ENCODE measurements around the gene SSR4.
A peak's percentile ranks its signal among the peaks of the same experiment; 100 is the strongest.
"Not testable (repeated sequence)": the region's sequence is repeated elsewhere in the genome, so short reads cannot be mapped to it uniquely, and the experiment has no call there.

SSR4 gene

DNA sequence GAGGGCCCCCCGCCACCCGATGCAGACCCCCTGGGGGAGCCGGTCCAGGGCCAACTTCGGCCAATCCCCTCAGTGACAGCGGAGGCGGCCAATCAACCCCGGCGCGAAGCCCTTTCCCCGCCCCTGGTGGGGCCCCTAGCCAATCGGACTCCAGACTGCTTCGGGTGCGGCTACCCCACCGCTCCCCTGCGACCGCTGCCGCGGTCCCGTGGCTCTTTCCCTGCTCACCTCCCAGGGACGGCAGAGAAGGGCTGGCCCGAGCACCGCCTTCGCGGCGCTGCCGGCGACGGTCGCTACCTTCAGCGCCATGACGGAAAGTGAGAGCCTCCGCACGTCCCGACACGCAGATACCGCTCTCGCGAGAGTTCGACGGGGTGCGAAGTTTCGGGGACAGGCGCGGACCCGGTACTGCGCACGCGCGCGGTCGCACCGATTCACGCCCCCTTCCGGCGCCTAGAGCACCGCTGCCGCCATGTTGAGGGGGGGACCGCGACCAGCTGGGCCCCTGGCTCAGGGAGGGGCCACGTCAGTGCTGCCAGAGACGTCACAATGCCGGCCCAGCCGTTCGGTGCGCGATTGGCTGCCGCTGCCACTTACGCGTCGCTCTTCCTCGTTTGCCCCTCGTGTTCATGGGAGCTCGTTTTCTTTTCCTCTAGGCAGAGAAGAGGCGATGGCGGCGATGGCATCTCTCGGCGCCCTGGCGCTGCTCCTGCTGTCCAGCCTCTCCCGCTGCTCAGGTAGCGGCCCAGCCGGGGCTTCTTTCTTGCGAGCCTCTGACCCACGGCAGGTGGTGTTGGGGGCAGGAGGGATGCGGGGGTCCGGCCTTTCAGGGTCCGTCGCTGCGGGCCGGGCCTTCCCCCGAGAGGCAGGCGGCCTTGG lies at the start of gene SSR4, which contains the start of gene IDH3G:
TSS of gene SSR4 (plus strand) at position 651 of the 879 bp plus-strand sequence. CDS start at position 671, 20 bp downstream.
TSS of gene IDH3G (minus strand) at position 358 of the 879 bp plus-strand sequence. CDS start at position 309, 49 bp downstream.
- peak; percentile 83 to 85 for DNase-seq (ENCODE audit: low read depth in 2 of 2)

DNA sequence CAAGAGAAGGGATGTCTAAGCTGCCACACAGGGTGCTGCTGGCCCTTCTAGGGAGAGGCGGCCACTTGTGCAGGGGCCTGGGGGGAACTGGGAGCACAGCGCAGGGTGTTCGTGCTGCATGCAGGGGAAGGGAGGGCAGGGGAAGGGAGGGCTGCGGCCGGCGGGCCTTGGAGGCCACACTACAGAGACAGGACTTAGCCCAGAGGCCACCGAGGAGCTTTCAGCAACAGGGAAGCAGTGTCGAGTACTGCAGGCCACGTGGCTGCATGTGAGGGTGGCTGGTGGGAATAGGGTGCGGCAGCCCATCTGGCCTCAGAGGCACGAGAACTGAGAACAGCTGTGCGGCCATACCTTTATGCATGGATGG lies 49.4 kb upstream of the SSR4 start:
- DNase-seq (ENCODE audit: low read depth in 2 of 2), result not testable (repeated sequence)

DNA sequence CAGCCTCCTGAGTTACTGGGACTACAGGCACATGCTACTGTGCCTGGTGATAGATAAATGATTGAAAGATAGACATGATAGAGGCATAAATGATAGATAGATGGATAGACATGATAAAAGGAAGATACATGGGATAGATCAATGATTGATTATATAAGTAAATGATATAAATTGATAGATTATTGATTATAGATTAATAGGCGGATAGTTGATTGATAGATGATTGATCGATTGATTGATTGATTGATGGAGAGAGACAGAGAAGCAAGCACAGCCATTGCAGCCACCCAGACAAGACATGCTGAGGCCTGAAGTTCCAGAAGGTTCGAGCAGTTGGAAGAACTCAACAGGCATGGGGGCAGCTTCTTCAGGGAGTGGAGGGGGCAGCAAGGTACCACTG lies 48.1 kb upstream of the SSR4 start:
- no peak for DNase-seq (ENCODE audit: low read depth in 2 of 2)

DNA sequence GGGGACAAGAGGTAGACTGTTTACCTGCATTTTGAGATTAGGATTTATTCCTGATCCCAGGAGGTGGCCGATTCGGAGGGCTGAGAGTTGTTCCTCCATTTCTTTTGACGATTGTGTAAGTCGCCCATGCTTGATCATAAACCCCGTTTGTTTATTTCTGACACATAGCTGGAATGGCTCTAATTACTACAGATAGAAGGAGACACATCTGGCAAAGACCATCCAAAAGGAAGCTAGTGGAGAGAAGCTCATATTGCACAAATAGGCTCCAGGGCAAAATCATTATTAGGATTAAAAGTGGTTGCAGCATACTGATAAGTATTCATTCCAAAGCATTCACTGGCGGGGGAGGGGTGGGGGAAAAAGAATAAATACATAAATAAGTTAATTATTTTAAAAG lies 47.5 kb upstream of the SSR4 start:
- not testable (repeated sequence) for DNase-seq (ENCODE audit: low read depth in 2 of 2)

DNA sequence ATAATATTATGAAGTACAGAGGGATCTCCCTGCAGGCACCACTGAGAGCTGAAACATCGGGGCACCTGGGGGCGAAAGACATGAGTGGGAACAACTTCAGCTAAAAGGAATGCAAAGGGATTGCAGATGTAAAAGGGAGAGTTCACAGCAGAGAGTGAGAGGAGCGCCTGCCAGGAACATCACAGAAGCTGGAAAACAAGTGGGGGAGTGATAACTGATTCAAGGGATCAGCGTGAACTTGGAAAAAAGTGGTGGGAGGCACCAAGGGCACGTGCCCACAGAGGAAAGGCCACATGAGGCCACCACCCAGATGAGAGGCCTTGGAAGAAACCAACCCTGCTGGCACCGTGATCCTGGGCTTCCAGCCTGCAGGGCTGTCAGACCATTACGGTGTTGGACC lies 45.5 kb upstream of the SSR4 start:
- not testable (repeated sequence) for DNase-seq (ENCODE audit: low read depth in 2 of 2)

DNA sequence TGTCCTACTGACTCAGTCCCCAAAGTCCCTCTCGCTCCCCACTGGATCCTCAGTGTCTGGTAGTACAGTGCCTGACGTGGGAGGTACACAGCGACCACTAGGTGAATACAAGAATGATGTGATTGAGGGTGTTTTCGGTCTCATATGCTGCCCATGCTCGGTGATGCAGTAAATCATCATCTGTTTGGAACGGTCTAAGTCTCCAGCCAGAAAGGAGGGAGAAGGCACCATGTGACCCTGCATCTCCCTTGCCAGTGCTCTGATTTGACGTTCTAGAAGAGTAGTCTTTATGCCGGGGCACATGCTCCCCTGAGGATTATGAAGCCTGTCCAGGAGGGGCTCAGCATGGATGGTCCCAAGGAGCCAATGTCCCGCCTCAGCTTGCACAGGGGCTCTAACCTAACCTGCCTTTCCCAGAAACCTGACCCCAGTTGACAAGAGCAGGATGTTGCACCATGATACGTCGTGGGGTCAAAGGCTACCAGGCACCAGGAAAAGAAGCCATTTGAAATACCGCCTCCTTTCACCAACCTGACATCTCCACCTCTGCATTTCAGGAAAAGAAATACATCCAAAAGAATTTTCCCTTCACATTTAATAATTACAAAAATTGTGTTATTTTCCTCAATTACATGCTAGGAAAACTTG lies 44.2 kb upstream of the SSR4 start:
- DNase-seq (ENCODE audit: low read depth in 2 of 2), result no peak

DNA sequence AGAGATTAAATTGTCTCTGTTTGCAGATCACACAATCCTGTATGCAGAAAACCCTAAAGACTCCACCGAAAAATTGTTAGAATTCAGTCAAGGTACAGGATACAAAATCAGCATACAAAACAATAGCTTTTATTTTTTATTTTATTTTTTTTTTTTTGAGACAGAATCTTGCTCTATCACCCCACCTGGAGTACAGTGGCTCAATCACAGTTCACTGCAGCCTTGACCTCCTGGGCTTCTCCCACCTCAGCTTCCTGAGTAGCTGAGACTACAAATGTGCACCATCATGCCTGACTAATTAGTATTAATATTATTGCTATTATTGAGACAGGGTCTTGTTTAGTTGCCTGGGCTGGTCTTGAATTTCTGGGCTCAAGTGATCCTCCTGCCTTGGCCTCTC lies 39.3 kb upstream of the SSR4 start:
- no peak for DNase-seq (ENCODE audit: low read depth in 2 of 2)

DNA sequence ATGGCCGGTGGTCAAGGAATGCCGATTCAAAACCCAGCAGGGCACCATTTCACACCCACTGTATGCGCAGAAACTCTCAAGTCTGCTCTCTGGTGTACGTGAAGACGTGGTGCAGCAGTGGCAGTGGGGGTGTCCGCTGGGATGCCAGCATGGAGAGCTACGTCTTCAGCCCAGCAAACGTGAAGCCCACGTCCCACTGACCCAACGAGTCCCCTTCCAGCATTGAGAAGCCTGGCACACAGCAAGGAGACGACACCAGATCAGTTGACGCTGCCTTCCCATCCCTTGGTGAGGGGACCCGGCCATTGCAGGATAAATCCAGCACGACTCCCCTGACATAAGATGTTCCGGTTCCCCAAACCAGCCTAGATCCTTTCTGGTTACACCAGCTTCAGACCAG lies 32.6 kb upstream of the SSR4 start:
- DNase-seq (ENCODE audit: low read depth in 2 of 2), result no peak

DNA sequence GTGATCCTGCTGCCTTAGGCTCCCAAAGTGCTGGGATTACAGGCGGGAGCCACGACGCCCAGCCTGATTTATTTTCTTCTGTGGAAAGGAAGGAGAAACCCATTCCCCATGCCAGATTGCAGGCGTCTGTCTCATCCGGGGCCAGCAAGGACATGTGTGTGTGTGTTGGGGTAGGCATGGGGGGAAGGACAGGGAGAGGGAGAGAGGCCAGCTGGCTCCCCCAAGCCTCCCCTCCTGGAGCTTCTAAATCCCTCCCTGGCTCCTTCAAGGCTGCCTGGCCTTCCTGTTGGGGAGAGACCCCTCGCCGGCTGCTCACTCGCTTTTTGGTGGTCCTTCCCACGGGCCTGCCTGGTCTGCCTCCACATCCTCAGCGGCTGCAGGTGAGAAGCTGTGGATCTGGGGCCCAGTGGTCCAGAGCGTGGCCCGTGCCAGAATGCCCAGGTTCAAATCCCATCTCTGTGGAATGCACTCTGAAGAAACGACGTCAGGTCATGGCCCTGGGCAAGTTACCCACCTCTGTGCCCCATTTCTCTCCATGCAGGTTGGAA lies 31.8 kb upstream of the SSR4 start:
- no peak for DNase-seq (ENCODE audit: low read depth in 2 of 2)

DNA sequence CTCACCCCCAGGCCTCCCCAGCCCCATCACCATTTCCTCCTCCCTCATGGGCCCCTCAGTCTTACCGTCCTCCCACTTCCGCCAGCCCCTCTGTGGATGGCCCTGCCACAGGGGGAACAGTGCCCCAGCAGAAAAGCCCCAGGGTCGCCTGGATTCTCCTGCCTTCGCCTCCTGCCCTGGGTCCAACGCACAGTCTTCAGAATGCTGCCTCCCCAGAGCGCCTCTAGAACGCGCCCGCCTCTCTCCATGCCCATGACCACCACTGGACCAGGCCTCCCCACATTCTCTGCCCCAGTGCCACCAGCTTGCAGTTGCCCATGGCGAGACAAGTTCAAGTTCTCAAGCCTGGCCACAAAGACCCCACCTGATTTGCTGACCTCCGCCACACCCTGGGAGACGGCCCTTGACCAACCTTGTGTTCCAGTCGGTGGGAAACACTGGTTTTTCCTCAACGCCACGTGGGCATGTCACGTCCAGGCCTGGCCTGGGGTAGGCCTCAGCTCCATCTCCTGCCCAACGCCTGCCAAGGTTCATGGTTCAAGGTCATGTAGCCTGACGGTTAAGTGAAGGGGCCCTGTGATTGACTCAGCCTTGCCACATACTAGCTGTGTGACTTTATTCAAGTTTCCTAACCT lies 31.1 kb upstream of the SSR4 start:
- no peak for DNase-seq (ENCODE audit: low read depth in 2 of 2)

DNA sequence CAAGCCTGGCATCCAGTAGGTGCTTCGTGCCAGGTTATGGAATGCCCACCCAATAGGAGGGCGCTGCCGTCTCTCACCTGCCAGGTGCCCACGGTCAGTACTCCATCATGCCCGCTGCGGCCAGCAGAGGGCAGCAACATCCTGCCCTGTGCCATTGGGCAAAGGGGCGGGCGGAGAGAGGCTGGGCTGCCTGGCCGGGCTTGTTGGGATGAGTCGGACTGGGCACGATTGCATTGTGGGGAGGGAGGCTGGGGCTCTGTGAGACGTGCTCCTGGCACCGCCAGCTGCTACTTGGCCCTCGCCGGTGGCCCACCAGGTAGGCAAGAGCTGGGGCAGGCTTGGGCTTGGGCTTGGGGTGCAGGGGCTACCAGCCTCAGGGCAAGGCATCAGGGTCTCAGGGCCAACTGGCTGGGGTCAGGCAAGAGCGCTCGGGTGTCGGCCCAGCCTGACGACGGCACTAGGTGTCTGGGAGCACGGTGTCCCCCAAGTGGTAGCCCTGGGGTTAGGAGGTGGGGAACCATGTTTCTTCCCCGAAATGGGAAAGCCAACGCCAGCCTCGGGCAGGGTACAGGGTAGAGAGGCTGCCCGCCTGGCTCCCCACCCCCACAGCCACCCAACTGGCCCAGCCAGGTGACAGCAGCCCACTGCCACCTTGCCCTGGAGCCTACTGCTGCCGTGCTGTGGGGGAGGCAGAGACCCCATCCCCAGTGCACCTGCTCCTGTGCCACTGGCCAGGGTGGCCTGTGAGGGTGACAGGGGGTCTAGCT lies 30.3 kb upstream of the SSR4 start, which contains the start of gene PLXNB3:
TSS of gene PLXNB3 (plus strand) at position 261 of the 767 bp plus-strand sequence. CDS start 1,287 bp downstream, outside the sequence.
- DNase-seq (ENCODE audit: low read depth in 2 of 2), result peak; percentile 35 to 42

DNA sequence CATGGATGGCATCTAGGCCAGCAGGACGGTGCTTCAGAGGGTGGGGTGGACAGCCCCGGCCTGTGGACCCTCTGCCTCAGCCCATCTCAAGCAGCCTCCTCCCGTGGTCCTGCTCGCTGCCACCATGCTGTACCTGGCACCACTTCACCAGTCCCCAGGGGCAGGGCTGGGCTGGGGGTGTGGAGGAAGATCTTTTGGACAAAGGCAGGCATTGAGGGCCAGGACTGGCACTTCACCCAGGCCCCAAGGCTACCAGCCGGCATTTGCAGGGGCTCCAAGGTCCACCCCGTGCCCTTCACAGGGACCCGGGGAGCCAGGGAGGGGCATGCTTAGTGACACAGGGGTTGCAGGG lies 29.7 kb upstream of the SSR4 start:
- no peak for DNase-seq (ENCODE audit: low read depth in 2 of 2)

DNA sequence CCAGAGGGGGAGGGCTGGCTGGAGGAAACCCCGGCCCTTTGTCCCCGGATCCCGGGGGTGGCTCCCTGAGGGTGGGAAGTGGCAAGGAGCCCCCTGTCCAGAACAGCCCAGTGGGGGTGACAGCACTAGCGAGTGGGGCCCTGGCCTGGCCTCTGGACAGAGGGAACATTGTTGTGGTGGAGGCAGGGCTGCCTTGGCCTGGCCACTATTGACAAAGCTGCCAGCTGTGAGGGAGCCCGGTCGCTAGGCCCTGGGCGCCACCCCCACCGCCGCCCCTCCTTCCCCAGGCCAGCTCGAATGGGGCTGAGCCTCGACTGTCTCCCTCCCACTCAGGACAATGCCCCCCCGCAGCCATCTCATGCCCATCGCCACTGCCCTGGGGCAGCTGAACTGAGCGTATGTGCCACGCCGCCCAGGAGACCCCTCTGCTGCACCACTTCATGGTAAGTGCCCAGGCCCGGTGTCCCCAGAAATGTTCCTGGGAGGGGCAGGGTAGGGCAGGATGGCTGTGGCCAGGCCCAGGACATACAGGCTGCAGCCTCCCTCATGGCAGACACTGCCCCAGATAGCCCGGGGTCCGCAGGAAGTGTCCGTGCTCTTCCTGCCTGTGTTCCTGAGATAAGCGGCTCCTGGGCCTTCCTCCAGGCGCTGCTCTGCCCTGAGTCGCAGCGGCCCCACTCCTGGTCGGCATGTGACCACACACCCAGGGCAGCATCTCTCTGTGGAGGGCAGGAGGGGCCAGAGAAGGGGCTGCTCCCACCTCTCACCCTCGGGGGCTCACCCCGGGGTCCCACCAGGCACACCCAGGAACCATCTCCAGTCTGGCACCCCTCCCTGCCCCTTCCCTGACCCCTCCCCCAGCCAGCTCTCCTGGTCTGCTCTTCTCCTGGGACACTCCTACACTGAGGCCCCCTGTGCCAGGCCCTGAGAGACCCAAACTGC lies 29.1 kb upstream of the SSR4 start:
- DNase-seq (ENCODE audit: low read depth in 2 of 2), result no peak

DNA sequence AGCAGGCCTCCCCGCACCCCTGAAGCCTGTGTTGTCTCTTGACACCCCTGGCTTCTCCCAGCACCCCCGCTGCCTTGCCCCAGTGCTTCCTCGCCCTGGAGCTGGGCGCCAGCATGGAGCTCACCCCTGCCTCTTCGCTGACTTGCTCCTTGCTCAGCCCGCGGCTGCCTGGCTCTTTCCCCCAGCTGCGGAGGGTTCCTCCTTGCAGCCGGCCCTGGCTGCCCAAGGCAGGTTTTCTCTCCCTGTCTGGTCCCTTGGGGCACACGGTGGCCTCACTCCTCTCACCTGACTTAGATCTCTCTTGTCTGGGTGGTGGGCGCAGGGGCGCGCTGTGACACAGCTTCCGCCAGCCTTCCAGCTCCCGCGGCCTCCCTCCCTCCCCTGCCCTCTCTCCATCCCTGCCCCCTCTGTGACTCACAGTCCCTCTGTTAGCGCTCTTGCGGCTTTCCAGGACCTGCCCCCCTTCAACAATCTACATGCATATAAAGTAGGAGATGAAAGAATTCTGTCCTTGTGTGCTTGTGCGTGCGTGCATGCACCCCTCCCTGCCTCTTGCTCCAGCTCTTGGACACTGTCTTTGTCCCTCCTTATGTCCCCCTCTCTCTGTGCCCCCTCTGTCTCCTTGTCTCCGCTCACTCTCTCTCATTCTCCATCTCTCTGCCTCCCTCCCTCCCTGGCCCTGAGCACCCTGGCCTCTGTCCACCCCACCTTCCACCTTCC lies 28.2 kb upstream of the SSR4 start:
- DNase-seq (ENCODE audit: low read depth in 2 of 2), result peak; percentile 18 to 24

DNA sequence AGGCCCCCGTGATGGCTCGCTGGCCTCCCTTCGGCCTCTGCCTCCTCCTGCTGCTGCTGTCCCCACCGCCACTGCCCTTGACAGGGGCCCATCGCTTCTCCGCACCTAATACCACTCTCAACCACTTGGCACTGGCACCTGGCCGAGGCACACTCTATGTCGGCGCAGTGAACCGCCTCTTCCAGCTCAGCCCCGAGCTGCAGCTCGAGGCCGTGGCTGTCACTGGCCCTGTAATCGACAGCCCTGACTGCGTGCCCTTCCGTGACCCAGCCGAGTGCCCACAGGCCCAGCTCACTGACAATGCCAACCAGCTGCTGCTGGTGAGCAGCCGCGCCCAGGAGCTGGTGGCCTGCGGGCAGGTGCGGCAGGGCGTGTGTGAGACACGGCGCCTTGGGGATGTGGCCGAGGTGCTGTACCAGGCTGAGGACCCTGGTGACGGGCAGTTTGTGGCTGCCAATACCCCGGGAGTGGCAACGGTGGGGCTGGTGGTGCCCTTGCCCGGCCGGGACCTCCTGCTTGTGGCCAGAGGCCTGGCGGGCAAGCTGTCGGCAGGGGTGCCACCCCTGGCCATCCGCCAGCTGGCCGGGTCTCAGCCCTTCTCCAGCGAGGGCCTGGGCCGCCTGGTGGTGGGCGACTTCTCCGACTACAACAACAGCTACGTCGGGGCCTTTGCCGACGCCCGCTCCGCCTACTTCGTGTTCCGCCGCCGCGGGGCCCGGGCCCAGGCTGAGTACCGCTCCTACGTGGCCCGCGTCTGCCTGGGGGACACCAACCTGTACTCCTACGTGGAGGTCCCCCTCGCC lies 27.4 kb upstream of the SSR4 start:
- no peak for DNase-seq (ENCODE audit: low read depth in 2 of 2)

DNA sequence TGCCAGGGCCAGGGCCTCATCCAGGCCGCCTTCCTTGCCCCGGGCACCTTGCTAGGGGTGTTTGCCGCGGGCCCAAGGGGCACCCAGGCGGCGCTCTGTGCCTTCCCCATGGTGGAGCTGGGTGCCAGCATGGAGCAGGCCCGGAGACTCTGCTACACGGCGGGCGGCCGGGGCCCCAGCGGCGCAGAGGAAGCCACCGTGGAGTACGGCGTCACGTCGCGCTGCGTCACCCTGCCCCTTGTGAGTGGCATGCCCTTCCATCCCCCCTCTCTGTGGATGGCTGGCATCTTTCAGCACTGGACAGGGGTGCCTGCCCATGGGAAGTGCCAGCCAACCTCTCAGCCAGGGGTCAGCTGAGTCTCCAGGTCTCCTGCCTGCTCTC lies 26.8 kb upstream of the SSR4 start:
- DNase-seq (ENCODE audit: low read depth in 2 of 2), result no peak

DNA sequence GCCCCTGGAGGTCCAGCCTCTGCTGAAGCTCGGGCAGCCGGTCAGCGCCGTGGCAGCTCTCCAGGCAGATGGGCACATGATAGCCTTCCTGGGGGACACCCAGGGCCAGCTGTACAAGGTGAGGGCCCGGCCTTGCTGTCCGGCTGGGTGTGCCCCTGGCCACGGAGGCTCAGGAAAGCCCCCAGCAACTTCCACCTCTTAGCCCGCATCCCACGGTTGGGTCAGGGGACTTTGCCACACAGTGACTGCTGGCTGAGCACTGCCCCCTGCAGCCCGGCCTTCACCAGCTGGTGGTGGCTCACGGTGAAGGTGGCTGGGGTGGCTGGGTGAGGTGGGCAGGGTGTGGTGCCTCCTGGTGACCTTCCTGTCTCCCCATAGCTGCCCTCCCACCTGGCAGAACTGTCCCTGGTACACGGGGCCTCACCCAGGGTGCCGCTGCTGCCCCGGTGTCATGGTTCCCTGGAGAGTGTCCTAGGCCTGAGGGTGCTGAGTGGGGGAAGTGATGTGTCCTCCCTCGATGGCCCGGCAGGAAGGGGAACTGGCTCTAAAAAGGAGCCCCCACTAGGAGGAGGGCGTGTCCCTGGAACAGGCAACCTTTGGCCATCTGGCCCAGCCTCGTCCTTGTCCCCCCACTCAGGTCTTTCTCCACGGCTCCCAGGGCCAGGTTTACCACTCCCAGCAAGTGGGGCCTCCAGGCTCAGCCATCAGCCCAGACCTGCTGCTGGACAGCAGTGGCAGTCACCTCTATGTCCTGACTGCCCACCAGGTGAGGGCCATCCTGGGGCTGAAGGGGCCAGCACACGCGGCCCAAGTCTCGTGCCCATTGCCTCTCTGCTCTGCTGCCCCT lies 25.9 kb upstream of the SSR4 start:
- no peak for DNase-seq (ENCODE audit: low read depth in 2 of 2)
